ENCODE data around the gene HAUS2. TPM values are rescaled to one million over a fixed set of nuclear protein-coding genes. Genes with fewer than 3 reads are reported as not detected.

The HAUS2 gene
- total RNA-seq, 1 experiment from 2014 or later: 39.8 TPM

DNA sequence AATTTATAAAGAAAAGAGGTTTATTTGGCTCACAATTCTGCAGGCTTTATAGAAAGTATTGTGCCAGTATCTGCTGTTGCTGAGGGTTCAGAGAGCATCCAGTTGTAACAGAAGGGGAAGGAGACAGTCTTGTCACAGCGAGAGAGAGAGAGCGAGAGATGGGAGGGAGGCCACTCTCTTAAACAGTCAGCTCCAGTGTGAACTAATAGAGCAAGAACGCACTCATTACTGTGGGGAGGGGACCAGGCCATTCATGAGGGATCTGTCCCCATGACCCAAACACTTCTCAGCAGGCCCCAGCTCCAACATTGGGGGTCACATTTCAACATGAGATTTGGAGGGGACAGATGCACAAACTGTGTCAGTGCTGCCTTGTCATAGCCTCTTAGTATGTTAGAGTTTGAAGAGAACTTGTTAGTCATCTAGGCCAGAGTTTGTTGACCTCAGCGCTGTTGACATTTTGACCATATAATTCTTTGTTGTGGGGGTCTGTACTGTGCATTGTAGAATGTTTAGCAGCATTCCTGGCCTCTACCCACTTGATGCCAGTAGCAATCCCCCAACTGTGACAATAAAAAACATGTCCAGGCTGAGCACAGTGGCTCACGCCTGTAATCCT, 42.1 kb downstream of the HAUS2 start (continued):
- TF ChIP-seq TCF7L2 (IDR thresholded peaks at IDR 0.05; ENCODE audit: borderline replicate concordance, extremely low read depth, insufficient read depth, insufficient read length): no peak

DNA sequence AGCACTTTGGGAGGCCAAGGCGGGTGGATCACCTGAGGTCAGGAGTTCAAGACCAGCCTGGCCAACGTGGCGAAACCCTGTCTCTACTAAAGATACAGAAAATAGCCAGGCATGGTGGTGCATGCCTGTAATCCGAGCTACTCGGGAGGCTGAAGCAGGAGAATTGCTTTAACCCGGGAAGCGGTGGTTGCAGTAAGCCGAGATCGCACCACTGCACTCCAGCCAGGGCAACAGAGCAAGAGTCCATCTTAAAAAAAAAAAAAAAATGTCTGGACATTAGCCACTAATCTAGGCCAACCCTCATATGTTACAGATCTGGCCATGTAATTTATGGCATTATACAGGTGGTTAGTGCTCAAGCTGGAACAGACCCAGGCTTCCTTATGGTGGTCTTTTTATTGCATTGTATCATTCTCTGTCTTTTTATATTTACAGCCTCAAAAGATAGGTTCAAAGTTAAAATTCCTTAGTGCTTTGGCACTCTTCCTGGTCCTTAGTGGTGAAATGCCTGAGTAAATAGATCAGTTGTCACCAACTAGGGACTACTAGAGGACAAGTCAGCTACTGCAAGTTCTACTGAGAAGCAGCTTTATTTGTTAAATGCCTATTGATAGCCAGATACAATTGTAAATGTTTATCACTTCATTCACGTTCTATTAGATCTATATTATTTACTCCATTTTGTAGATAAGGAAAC, 42.7 kb downstream of the HAUS2 start:
- CTCF ChIA-PET: interaction anchor here (1.0 to 1.5 kb wide), 3 partner anchors 8 to 16 kb away, joined by 3 to 8 read pairs (median 7); partner anchors contain the start of gene STARD9
- Histone ChIP-seq H3K27me3 (ENCODE audit: insufficient read depth, low read length) (no peaks in the 10 kb centered on the region), H3K4me3 (replicated peaks in 1 of 2; ENCODE audit: low read depth in 1 of 2, low read length in 2 of 2) (no peak overlapping the region), H3K36me3 (ENCODE audit: control insufficient read depth in 1 of 2, insufficient read depth in 2 of 2, low read length in 2 of 2) (no peaks in the 10 kb centered on the region), H3K4me1 (ENCODE audit: control insufficient read depth in 1 of 2, insufficient read depth in 2 of 2, low read length in 2 of 2) (peaks cover 3 to 8% of the 10 kb centered on the region in 2 experiments; a peak in 3 of 4 replicates), H3K9me3 (ENCODE audit: control insufficient read depth in 1 of 2, insufficient read depth in 1 of 2, low read depth in 1 of 2, low read length in 2 of 2) (no peaks in the 10 kb centered on the region), H3K4me2 (ENCODE audit: low read length) (no peak overlapping the region), H2AFZ (ENCODE audit: low read depth, low read length, poor library complexity, severe bottlenecking) (no peak overlapping the region), H3K79me2 (ENCODE audit: insufficient read depth, low read length) (no peaks in the 10 kb centered on the region), H3K9me2 (ENCODE audit: insufficient read depth) (no peaks in the 10 kb centered on the region), H4K20me1 (ENCODE audit: insufficient read depth) (no peaks in the 10 kb centered on the region), H3K9ac (ENCODE audit: low read length) (no peak overlapping the region), H3K27ac (ENCODE audit: low read depth, low read length) (no peak overlapping the region)
- ATAC-seq: peak; percentile 83
- DNase-seq (ENCODE audit: low read depth, low spot score): no peak
- intact Hi-C loops (cut with micrococcal nuclease): no loop called here
- POLR2A ChIA-PET: interaction anchor here (1.0 to 1.3 kb wide), 2 partner anchors 9 to 16 kb away, joined by 4 to 8 read pairs; partner anchors contain the start of gene STARD9
- BruUV-seq (replicated peaks): no TSS peak
- RAD21 ChIA-PET (ENCODE audit: low non-redundant PET in 1 of 2, low total read pairs in 2 of 2, uncharacterized antibody in 2 of 2, unreplicated experiment in 2 of 2): no interaction called here
- TF ChIP-seq POLR2AphosphoS5 (IDR thresholded peaks at IDR 0.05; ENCODE audit: low read depth, low read length): no peak
- peak; percentile 17 for TF ChIP-seq RAD21 (IDR thresholded peaks at IDR 0.05; ENCODE audit: low read depth)
- no peak for TF ChIP-seq ZFX (IDR thresholded peaks at IDR 0.05)
- TF ChIP-seq, protein P1, sequence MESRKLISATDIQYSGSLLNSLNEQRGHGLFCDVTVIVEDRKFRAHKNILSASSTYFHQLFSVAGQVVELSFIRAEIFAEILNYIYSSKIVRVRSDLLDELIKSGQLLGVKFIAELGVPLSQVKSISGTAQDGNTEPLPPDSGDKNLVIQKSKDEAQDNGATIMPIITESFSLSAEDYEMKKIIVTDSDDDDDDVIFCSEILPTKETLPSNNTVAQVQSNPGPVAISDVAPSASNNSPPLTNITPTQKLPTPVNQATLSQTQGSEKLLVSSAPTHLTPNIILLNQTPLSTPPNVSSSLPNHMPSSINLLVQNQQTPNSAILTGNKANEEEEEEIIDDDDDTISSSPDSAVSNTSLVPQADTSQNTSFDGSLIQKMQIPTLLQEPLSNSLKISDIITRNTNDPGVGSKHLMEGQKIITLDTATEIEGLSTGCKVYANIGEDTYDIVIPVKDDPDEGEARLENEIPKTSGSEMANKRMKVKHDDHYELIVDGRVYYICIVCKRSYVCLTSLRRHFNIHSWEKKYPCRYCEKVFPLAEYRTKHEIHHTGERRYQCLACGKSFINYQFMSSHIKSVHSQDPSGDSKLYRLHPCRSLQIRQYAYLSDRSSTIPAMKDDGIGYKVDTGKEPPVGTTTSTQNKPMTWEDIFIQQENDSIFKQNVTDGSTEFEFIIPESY (IDR thresholded peaks at IDR 0.05; ENCODE audit: extremely low read depth, insufficient replicate concordance, low read length): no peak
- TF ChIP-seq SRF (IDR thresholded peaks at IDR 0.05; ENCODE audit: low read depth): no peak
- no peak for TF ChIP-seq ELF1 (IDR thresholded peaks at IDR 0.05; ENCODE audit: borderline replicate concordance, low read depth)
- no peak for TF ChIP-seq EZH2 (IDR thresholded peaks at IDR 0.05)
- TF ChIP-seq, protein P2, sequence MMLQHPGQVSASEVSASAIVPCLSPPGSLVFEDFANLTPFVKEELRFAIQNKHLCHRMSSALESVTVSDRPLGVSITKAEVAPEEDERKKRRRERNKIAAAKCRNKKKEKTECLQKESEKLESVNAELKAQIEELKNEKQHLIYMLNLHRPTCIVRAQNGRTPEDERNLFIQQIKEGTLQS (IDR thresholded peaks at IDR 0.05): no peak
- TF ChIP-seq EGR1 (IDR thresholded peaks at IDR 0.05; ENCODE audit: low read depth): no peak
- no peak for TF ChIP-seq POLR2A (IDR thresholded peaks at IDR 0.05; ENCODE audit: borderline replicate concordance, extremely low read depth, insufficient read depth, insufficient read length)
- TF ChIP-seq SIN3A (IDR thresholded peaks at IDR 0.05; ENCODE audit: low read depth): no peak
- no peak for TF ChIP-seq EZH2phosphoT487 (IDR thresholded peaks at IDR 0.05; ENCODE audit: borderline replicate concordance)
- TF ChIP-seq TCF7L2 (IDR thresholded peaks at IDR 0.05; ENCODE audit: borderline replicate concordance, extremely low read depth, insufficient read depth, insufficient read length): no peak
- TF ChIP-seq, protein P3, sequence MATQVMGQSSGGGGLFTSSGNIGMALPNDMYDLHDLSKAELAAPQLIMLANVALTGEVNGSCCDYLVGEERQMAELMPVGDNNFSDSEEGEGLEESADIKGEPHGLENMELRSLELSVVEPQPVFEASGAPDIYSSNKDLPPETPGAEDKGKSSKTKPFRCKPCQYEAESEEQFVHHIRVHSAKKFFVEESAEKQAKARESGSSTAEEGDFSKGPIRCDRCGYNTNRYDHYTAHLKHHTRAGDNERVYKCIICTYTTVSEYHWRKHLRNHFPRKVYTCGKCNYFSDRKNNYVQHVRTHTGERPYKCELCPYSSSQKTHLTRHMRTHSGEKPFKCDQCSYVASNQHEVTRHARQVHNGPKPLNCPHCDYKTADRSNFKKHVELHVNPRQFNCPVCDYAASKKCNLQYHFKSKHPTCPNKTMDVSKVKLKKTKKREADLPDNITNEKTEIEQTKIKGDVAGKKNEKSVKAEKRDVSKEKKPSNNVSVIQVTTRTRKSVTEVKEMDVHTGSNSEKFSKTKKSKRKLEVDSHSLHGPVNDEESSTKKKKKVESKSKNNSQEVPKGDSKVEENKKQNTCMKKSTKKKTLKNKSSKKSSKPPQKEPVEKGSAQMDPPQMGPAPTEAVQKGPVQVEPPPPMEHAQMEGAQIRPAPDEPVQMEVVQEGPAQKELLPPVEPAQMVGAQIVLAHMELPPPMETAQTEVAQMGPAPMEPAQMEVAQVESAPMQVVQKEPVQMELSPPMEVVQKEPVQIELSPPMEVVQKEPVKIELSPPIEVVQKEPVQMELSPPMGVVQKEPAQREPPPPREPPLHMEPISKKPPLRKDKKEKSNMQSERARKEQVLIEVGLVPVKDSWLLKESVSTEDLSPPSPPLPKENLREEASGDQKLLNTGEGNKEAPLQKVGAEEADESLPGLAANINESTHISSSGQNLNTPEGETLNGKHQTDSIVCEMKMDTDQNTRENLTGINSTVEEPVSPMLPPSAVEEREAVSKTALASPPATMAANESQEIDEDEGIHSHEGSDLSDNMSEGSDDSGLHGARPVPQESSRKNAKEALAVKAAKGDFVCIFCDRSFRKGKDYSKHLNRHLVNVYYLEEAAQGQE (IDR thresholded peaks at IDR 0.05; ENCODE audit: low read depth): no peak
- TF ChIP-seq, protein P4, sequence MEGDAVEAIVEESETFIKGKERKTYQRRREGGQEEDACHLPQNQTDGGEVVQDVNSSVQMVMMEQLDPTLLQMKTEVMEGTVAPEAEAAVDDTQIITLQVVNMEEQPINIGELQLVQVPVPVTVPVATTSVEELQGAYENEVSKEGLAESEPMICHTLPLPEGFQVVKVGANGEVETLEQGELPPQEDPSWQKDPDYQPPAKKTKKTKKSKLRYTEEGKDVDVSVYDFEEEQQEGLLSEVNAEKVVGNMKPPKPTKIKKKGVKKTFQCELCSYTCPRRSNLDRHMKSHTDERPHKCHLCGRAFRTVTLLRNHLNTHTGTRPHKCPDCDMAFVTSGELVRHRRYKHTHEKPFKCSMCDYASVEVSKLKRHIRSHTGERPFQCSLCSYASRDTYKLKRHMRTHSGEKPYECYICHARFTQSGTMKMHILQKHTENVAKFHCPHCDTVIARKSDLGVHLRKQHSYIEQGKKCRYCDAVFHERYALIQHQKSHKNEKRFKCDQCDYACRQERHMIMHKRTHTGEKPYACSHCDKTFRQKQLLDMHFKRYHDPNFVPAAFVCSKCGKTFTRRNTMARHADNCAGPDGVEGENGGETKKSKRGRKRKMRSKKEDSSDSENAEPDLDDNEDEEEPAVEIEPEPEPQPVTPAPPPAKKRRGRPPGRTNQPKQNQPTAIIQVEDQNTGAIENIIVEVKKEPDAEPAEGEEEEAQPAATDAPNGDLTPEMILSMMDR (IDR thresholded peaks at IDR 0.05 in 2 of 3, conservative IDR thresholded peaks at IDR 0.05 in 1 of 3; ENCODE audit: borderline replicate concordance in 1 of 3, insufficient read depth in 1 of 3, low read depth in 2 of 3, low read length in 2 of 3): peak in 2 of 3 experiments; percentile 45 to 53; a peak in 4 of 6 replicates
- TF ChIP-seq JUND (IDR thresholded peaks at IDR 0.05): no peak
